HepG2 (cell line): ENCODE measurements around the gene ZNF71. TPM values are rescaled to one million over a fixed set of nuclear protein-coding genes. Genes with fewer than 3 reads are reported as not detected.

Experiments used
- AHDC1 ChIP-seq: sonication (generic); formaldehyde crosslinking; IDR thresholded peaks from 2 replicates; pipeline ENCODE4 v1.5.1; 2020; ENCODE audit warnings: mild to moderate bottlenecking, missing genetic modification reagents, borderline replicate concordance
- CCDC6 ChIP-seq: sonication (generic); formaldehyde crosslinking; IDR thresholded peaks from 2 replicates; pipeline ENCODE4 v1.8.1; 2022; ENCODE audit warnings: mild to moderate bottlenecking, missing genetic modification reagents, moderate library complexity
- CENPX ChIP-seq: sonication (generic); formaldehyde crosslinking; IDR thresholded peaks from 2 replicates; pipeline ENCODE4 v1.9.0; 2021; ENCODE audit warnings: mild to moderate bottlenecking, missing genetic modification reagents, moderate library complexity
- CREB1 ChIP-seq, 2 experiments: fragments of 450-650 bp in 1 of 2; IDR thresholded peaks; 2 replicates each; pipeline ENCODE4 v1.6.1; 2016 to 2017; ENCODE audit warnings: control low read depth in 1 of 2, mild to moderate bottlenecking in 1 of 2, missing compliant biosample characterization in 1 of 2, missing genetic modification characterization in 1 of 2
- DMAP1 ChIP-seq: IDR thresholded peaks from 2 replicates; pipeline ENCODE4 v1.6.1; 2016
- EHMT2 ChIP-seq: fragments of 200-600 bp; sonication (generic); IDR thresholded peaks from 2 replicates; pipeline ENCODE4 v1.7.0; 2017; ENCODE audit warnings: antibody characterized with exemption, low read depth, low read length, borderline replicate concordance
- FOSL1 ChIP-seq: sonication (generic); formaldehyde crosslinking; IDR thresholded peaks from 2 replicates; pipeline ENCODE4 v1.9.0; 2021; ENCODE audit warnings: missing genetic modification reagents, borderline replicate concordance
- HCFC1 ChIP-seq: fragments of 150-350 bp; IDR thresholded peaks from 2 replicates; pipeline ENCODE4 v1.6.1; 2014; ENCODE audit warnings: low read depth, low read length
- IKZF5 ChIP-seq: IDR thresholded peaks from 2 replicates; pipeline ENCODE4 v1.6.1; 2018; ENCODE audit warnings: missing genetic modification reagents, mild to moderate bottlenecking, missing compliant biosample characterization
- KLF15 ChIP-seq: sonication (generic); formaldehyde crosslinking; IDR thresholded peaks from 2 replicates; pipeline ENCODE4 v1.8.1; 2023; ENCODE audit warnings: borderline replicate concordance, mild to moderate bottlenecking, inconsistent platforms, missing genetic modification reagents, mixed read lengths
- MIER3 ChIP-seq: IDR thresholded peaks from 2 replicates; pipeline ENCODE4 v1.6.1; 2016; ENCODE audit warnings: missing compliant biosample characterization, borderline replicate concordance
- NFE2L1 ChIP-seq: sonication (generic); formaldehyde crosslinking; IDR thresholded peaks from 2 replicates; pipeline ENCODE4 v1.4.0; 2020; ENCODE audit warnings: missing genetic modification reagents, mild to moderate bottlenecking, borderline replicate concordance
- SALL2 ChIP-seq: sonication (generic); formaldehyde crosslinking; IDR thresholded peaks from 2 replicates; pipeline ENCODE4 v1.8.1; 2023; ENCODE audit warnings: mild to moderate bottlenecking, missing genetic modification reagents, inconsistent platforms
- SATB2 ChIP-seq: sonication (generic); formaldehyde crosslinking; IDR thresholded peaks from 2 replicates; pipeline ENCODE4 v1.5.0; 2020; ENCODE audit warnings: missing genetic modification reagents
- TRIM22 ChIP-seq: fragments of 450-650 bp; IDR thresholded peaks from 2 replicates; pipeline ENCODE4 v1.6.1; 2017
- YEATS4 ChIP-seq: sonication (generic); formaldehyde crosslinking; IDR thresholded peaks from 2 replicates; pipeline ENCODE4 v1.4.0; 2020; ENCODE audit warnings: missing genetic modification reagents, borderline replicate concordance
- ZBTB42 ChIP-seq: sonication (generic); formaldehyde crosslinking; IDR thresholded peaks from 2 replicates; pipeline ENCODE4 v1.5.0; 2020; ENCODE audit warnings: mild to moderate bottlenecking, missing genetic modification reagents
- ZBTB7A ChIP-seq: sonication (generic); formaldehyde crosslinking; IDR thresholded peaks from 2 replicates; pipeline ENCODE4 v1.8.0; 2022; ENCODE audit warnings: mild to moderate bottlenecking, missing genetic modification reagents
- ZNF329 ChIP-seq: sonication (generic); formaldehyde crosslinking; IDR thresholded peaks from 2 replicates; pipeline ENCODE4 v1.9.0; 2021; ENCODE audit warnings: low read depth, mild to moderate bottlenecking, missing genetic modification reagents
- ZSCAN21 ChIP-seq: sonication (generic); formaldehyde crosslinking; IDR thresholded peaks from 2 replicates; pipeline ENCODE4 v1.8.0; 2022; ENCODE audit warnings: mild to moderate bottlenecking, missing genetic modification reagents, moderate library complexity, borderline replicate concordance
- ZSCAN22 ChIP-seq: sonication (generic); formaldehyde crosslinking; IDR thresholded peaks from 2 replicates; pipeline ENCODE4 v1.4.0; 2020; ENCODE audit warnings: mild to moderate bottlenecking, missing genetic modification reagents
- polyA plus RNA-seq, 8 experiments: library from polyadenylated mRNA; depleted of rRNA in 3 of 8; stranded (reverse) in 7 of 8; unstranded in 1 of 8; fragments of >200 nt; fragmentation: Illumina TruSeq in 4 of 8; extraction: Trizol in 4 of 8; gene quantifications; 2 replicates each; pipeline versions ENCODE4 v1.2.1 to v1.2.3, GENCODE V29; 2011 to 2016; ENCODE audit warnings: low read depth in 4 of 8, missing spikeins in 1 of 8, mixed read lengths in 1 of 8; ENCODE audit not compliant: insufficient read depth in 1 of 8
- total RNA-seq, 5 experiments: library from RNA; depleted of rRNA; stranded (reverse); fragments of >200 nt; fragmentation: Illumina TruSeq; extraction: Trizol; gene quantifications; 2 replicates each; pipeline ENCODE4 v1.2.3, GENCODE V29; 2016; ENCODE audit warnings: low read depth in 1 of 5
- TF ChIP-seq, protein P1 (sequence below): conservative IDR thresholded peaks from 2 replicates; pipeline ENCODE4 v1.6.1; 2018; ENCODE audit warnings: missing genetic modification reagents

ZNF71 gene
- total and polyA plus RNA-seq, 2 of the 13 experiments (the other 11 are each of a cell fraction or from before 2014, with no cell fraction given) = 2.2 to 4.4 TPM

DNA sequence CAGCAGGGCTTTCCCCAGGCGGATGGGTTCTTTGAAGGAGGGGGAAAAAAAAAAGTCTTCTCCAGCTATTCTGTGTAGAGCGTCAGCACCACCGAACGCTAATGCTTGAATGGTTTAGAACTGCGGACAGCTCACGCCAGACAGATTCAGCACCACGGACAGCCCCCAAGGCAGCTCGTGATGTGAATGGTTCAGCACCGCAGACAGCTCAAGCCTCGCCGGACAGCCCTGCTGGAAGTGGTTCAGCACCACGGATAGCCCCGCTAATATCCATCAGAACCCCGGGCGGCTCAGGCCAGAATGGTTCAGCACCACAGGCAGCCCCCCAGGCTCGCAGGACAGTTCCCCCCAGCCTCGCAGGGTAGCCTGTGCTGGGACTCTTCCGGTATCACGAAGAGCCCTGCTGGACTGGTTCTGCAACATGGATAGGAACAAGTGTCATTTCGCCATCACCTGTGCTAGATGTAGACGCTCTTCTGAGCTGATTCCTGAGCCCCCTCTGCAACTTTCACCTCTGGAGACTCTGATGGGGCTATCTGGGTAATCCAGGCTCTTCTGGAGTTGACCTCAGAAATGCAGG is 43.0 kb downstream of the ZNF71 start (continued):
- TF ChIP-seq KLF15 (CRISPR knock-in tag) = peak; percentile 100
- TF ChIP-seq SALL2 (CRISPR knock-in tag) = peak; percentile 98
- peak; percentile 99 for TF ChIP-seq IKZF5 (CRISPR knock-in tag)
- TF ChIP-seq, protein P1, sequence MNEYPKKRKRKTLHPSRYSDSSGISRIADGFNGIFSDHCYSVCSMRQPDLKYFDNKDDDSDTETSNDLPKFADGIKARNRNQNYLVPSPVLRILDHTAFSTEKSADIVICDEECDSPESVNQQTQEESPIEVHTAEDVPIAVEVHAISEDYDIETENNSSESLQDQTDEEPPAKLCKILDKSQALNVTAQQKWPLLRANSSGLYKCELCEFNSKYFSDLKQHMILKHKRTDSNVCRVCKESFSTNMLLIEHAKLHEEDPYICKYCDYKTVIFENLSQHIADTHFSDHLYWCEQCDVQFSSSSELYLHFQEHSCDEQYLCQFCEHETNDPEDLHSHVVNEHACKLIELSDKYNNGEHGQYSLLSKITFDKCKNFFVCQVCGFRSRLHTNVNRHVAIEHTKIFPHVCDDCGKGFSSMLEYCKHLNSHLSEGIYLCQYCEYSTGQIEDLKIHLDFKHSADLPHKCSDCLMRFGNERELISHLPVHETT (CRISPR knock-in tag) = peak; percentile 99
- no peak for TF ChIP-seq TRIM22
- peak; percentile 92 for TF ChIP-seq AHDC1 (CRISPR knock-in tag)
- peak; percentile 99 for TF ChIP-seq ZBTB42 (CRISPR knock-in tag)
- TF ChIP-seq NFE2L1 (CRISPR knock-in tag) = peak; percentile 97
- TF ChIP-seq FOSL1 (CRISPR knock-in tag) = peak; percentile 93
- TF ChIP-seq ZNF329 (CRISPR knock-in tag) = peak; percentile 97
- TF ChIP-seq ZBTB7A (CRISPR knock-in tag) = peak; percentile 99
- TF ChIP-seq CCDC6 = peak; percentile 99
- peak; percentile 100 for TF ChIP-seq ZSCAN21 (CRISPR knock-in tag)
- peak; percentile 41; the same call in 1 of the 2 replicates for TF ChIP-seq HCFC1
- peak; percentile 90; the same call in 1 of the 2 replicates for TF ChIP-seq DMAP1 (CRISPR knock-in tag)
- peak; percentile 100 for TF ChIP-seq SATB2 (CRISPR knock-in tag)
- TF ChIP-seq CREB1 (IDR thresholded peaks at IDR 0.05) = no peak
- no peak for TF ChIP-seq CREB1 (CRISPR knock-in tag; IDR thresholded peaks at IDR 0.05)
- TF ChIP-seq YEATS4 = peak; percentile 96
- TF ChIP-seq MIER3 (CRISPR knock-in tag) = peak; percentile 98
- peak; percentile 100 for TF ChIP-seq EHMT2
- TF ChIP-seq CENPX (CRISPR knock-in tag) = peak; percentile 93
- TF ChIP-seq ZSCAN22 (CRISPR knock-in tag) = peak; percentile 91
